ENCODE results near the gene LRRC23.
"Not testable (repeated sequence)": the region's sequence is repeated elsewhere in the genome, so short reads cannot be mapped to it uniquely, and the experiment has no call there.

DNA sequence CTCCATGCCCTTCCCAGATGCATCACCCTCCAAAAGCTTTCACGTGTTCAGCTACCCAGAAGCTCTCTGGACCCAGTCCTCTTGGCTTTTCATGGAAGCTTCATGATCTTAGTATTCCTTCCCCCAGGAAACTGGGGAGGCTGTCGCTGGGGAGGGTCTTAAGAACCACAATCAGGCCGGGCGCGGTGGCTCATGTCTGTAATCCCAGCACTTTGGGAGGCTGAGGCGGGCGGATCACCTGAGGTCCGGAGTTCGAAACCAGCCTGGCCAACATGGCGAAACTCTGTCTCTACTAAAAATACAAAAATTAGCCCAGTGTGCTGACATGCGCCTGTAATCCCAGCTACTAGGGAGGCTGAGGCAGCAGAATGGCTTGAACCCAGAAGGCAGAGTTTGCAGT lies 3.5 kb downstream of the LRRC23 start:
- TF ChIP-seq EZH2, ZFX (IDR thresholded peaks at IDR 0.05): not testable (repeated sequence)

Measured in HCT116 (cell line).